ENCODE measurements around the gene TFF3. TPM values are rescaled to one million over a fixed set of nuclear protein-coding genes. Genes with fewer than 3 reads are reported as not detected.

TFF3 gene
- total and polyA plus RNA-seq, 2 of the 4 experiments (the other 2 are of a cell fraction) = not detected

DNA sequence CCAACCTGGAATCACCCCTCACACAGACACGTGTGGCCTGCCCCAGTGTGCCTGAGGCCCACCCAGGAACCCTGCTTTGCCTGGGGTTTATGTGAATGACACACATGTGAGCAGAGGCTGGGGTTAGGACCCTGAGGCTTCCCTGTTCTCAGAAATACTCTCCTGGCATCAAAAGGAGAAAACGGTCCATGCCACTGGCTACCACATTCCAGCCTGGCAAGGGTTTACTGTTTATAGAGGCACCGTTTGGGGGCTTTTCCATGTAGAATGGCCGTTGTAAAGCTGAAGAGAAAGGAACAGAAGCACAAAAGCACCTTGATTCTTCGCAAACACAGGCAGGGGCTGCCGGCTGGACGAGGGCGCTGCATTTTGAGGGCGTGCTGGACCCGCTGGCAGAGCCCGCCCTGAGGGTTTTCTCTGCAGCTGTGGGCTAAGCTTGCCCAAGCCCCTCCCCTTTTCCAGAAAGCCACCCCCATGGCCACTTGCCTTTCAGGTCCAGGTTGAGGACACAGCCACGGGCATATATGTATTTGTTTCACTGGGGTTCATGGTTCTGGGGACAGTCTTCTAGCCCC lies 13.0 kb downstream of the TFF3 start:
- intact Hi-C loops (cut with micrococcal nuclease) (no loop called here), dilution Hi-C loops (cut with HindIII; ENCODE audit: low sequenced_read_pairs, unreplicated experiment) (no loop called here), in situ Hi-C loops (cut with MboI; ENCODE audit: low sequenced_read_pairs) (no loop called here)
- CTCF ChIA-PET = no interaction called here
- H2BK5ac ChIP-seq (ENCODE audit: low read depth, low read length, poor library complexity, severe bottlenecking) = no peak overlapping the region
- H4K91ac ChIP-seq (ENCODE audit: insufficient read depth, low read depth, low read length) = no peak overlapping the region
- no peak overlapping the region for H3K27ac ChIP-seq (ENCODE audit: insufficient read depth, low read length)
- no peak overlapping the region for H2AK5ac ChIP-seq (ENCODE audit: low read depth, low read length)
- no peaks in the 10 kb centered on the region for H3K4me1 ChIP-seq (ENCODE audit: control insufficient read depth, insufficient read depth, low read length)
- no peak overlapping the region for H2AFZ ChIP-seq (replicated peaks; ENCODE audit: low read length, poor library complexity)
- no peak overlapping the region for H3K4ac ChIP-seq (ENCODE audit: low read depth, low read length)
- H4K20me1 ChIP-seq (ENCODE audit: insufficient read depth, low read length) = no peaks in the 10 kb centered on the region
- no peak overlapping the region for H4K5ac ChIP-seq (ENCODE audit: low read depth, low read length)
- POLR2A ChIA-PET (ENCODE audit: unreplicated experiment) = no interaction called here
- H2BK15ac ChIP-seq (ENCODE audit: low read depth, low read length) = no peak overlapping the region
- no peaks in the 10 kb centered on the region for H3K9me3 ChIP-seq (ENCODE audit: control insufficient read depth, insufficient read depth, low read length)
- no peak for DNase-seq
- no peak overlapping the region for H3K23ac ChIP-seq (ENCODE audit: low read depth, low read length)
- no peak overlapping the region for H4K8ac ChIP-seq (ENCODE audit: low read depth in 2 of 2, low read length in 2 of 2)
- BruUV-seq (replicated peaks) = no TSS peak
- TF ChIP-seq RAD21 (IDR thresholded peaks at IDR 0.05; ENCODE audit: low read length) = no peak
- H3K4me3 ChIP-seq (ENCODE audit: insufficient read depth, low read depth, low read length) = no peak overlapping the region
- no peak overlapping the region for H2BK120ac ChIP-seq (ENCODE audit: low read depth, low read length)
- no peak for ATAC-seq (ENCODE audit: low read depth)
- 52% methylated on average over 5 of the region's 12 CpGs; no CpG with 5 or more reads in 1 of the 2 experiments for WGBS, 2 experiments (ENCODE audit: extremely low coverage in 2 of 2, insufficient read length in 1 of 2)
- H3K36me3 ChIP-seq (ENCODE audit: control insufficient read depth, insufficient read depth, low read length) = no peaks in the 10 kb centered on the region
- H3K4me2 ChIP-seq (ENCODE audit: low read depth, low read length) = no peak overlapping the region
- peaks cover 27% of the 10 kb centered on the region for H3K27me3 ChIP-seq (ENCODE audit: control insufficient read depth, insufficient read depth, low read length)
- no peak overlapping the region for H3K56ac ChIP-seq (ENCODE audit: extremely low read depth, insufficient read depth, low read length)
- no peaks in the 10 kb centered on the region; the same call in 1 of the 2 replicates for H3K9me1 ChIP-seq (ENCODE audit: insufficient read depth, low read length)
- H3K9ac ChIP-seq (ENCODE audit: low read depth, low read length) = no peak overlapping the region
- no peak overlapping the region for H3K14ac ChIP-seq (replicated peaks; ENCODE audit: low read depth, low read length)
- no peak overlapping the region for H2BK20ac ChIP-seq (ENCODE audit: low read depth, low read length)
- H3K18ac ChIP-seq (ENCODE audit: low read depth, low read length) = no peak overlapping the region
- no peaks in the 10 kb centered on the region for H3K79me1 ChIP-seq (ENCODE audit: low read depth in 1 of 2, low read length in 2 of 2)
- H2AK9ac ChIP-seq (replicated peaks; ENCODE audit: low read depth, low read length, poor library complexity) = no peak overlapping the region
